Ovary (tissue), 9 donors: ENCODE measurements around the gene CHODL. TPM values are rescaled to one million over a fixed set of nuclear protein-coding genes. Genes with fewer than 3 reads are reported as not detected.

ENCODE experiments used
- DNase-seq, 5 donors: peaks; one replicate each; pipeline ENCODE4 v3.0.0-alpha.2; 2019 to 2020
- H3K27ac ChIP-seq, 2 donors: fragments of 200-600 bp; one replicate each; pipeline versions ENCODE4 v1.5.1 to v1.8.0; 2019 to 2022
- H3K27me3 ChIP-seq: fragments of 200-600 bp; one replicate; pipeline ENCODE4 v1.8.0; 2022
- H3K36me3 ChIP-seq: fragments of 200-600 bp; sonication (generic); one replicate; pipeline ENCODE4 v1.5.1; 2019
- H3K4me1 ChIP-seq: one replicate; pipeline ENCODE4 v1.8.1; 2013; ENCODE audit warnings: mild to moderate bottlenecking, moderate library complexity; ENCODE audit not compliant: insufficient read depth
- H3K4me3 ChIP-seq: fragments of 200-600 bp; sonication (generic); one replicate; pipeline ENCODE4 v1.5.1; 2017
- H3K9me3 ChIP-seq, 2 donors: fragments of 200-600 bp in 1 of 2; sonication (generic) in 1 of 2; one replicate each; pipeline versions ENCODE4 v1.5.1 to v1.8.1; 2013 to 2019; ENCODE audit warnings: mild to moderate bottlenecking in 1 of 2, moderate library complexity in 1 of 2
- EP300 ChIP-seq: sonication (generic); formaldehyde crosslinking; IDR thresholded peaks from one replicate; pipeline ENCODE4 v1.6.1; 2017; ENCODE audit warnings: antibody characterized with exemption
- POLR2A ChIP-seq: fragments of 450-650 bp; IDR thresholded peaks from one replicate; pipeline ENCODE4 v1.6.1; 2017; ENCODE audit warnings: antibody characterized with exemption, mild to moderate bottlenecking, moderate library complexity
- WGBS, 3 donors: extraction: QIAGEN DNeasy Blood & Tissue Kit in 1 of 3; methylation state at CpG; one replicate each; pipeline versions ENCODE4 v1.1.5 to v1.1.7; 2013 to 2017; 5-methylcytosine and 5-hydroxymethylcytosine counted together
- intact Hi-C, 4 donors: fragments of 100-400 bp; cut with DNase I; formaldehyde crosslinking; loops; one replicate each; pipeline versions ENCODE4 v1.11.0 to v1.15.1; 2022 to 2023
- polyA plus RNA-seq, 2 donors: library from polyadenylated mRNA; stranded (reverse); fragments of 200-250 nt in 1 of 2; fragments of 350-450 nt in 1 of 2; fragmentation: Illumina TruSeq in 1 of 2; extraction: RNeasy Lipid Tissue Mini Kit (QIAGEN cat#74804) in 1 of 2; gene quantifications; one replicate each; pipeline ENCODE4 v1.2.3, GENCODE V29; 2013 to 2014
- total RNA-seq, 7 donors: library from RNA; depleted of rRNA in 2 of 7; stranded (reverse); fragments of >200 nt in 2 of 7; fragmentation: NEBNext Ultra II Directional in 3 of 7; extraction: Animal tissue kit (Norgen Biotek cat#: 25700) in 3 of 7; gene quantifications; one replicate each; pipeline versions ENCODE4 v1.1.0 to v1.2.4, GENCODE V29; 2016 to 2023
- TF ChIP-seq, protein P1 (sequence below), 3 donors: fragments of 450-650 bp in 2 of 3; fragments of 200-600 bp in 1 of 3; IDR thresholded peaks; one replicate each; pipeline versions ENCODE4 v1.5.1 to v1.8.0; 2016 to 2022; ENCODE audit warnings: antibody characterized with exemption in 3 of 3, mild to moderate bottlenecking in 1 of 3
- donor health status: DM: no; HTN: no; CAD: no; lungs with moderate emphysema.
- donor health status: DM: no; HTN: no; CAD: no.
- donor health status: Bipolar disorder and iron deficiency.
- donor health status: DM: yes; HTN: yes; CAD: no.
- donor health status: DM: no; HTN: no; CAD: no.
- donor health status: DM: yes; HTN: yes; CAD: no.

Gene CHODL
- total and polyA plus RNA-seq, 9 donors = 0.20 to 2.6 (median 0.89) TPM

DNA sequence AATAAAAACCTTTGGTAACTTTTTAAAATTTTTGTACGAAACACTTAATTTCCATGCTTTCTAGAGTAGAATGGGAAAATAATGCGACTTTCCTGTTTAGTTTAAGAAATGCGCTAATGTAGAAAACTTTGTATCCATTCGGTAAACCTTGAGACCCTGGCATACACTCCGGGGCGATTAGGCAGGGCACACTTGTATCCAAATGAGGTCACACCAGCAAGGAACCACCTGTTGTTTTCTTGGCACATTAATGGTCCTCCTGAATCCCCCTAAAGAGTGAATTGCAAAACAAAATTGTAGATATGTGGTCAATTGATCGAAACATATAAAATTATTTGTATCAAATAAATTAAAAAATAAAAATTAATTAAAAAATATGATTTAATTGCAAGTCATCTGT lies 25.2 kb downstream of the CHODL start:
- intact Hi-C loops = no loop called here
- WGBS, 3 donors = 81 to 90% (median 87%) methylated on average over 7 of the region's 7 CpGs
- H3K27me3 ChIP-seq = no peaks in the 10 kb centered on the region
- H3K4me1 ChIP-seq = no peaks in the 10 kb centered on the region
- H3K36me3 ChIP-seq = no peaks in the 10 kb centered on the region
- TF ChIP-seq, protein P1, sequence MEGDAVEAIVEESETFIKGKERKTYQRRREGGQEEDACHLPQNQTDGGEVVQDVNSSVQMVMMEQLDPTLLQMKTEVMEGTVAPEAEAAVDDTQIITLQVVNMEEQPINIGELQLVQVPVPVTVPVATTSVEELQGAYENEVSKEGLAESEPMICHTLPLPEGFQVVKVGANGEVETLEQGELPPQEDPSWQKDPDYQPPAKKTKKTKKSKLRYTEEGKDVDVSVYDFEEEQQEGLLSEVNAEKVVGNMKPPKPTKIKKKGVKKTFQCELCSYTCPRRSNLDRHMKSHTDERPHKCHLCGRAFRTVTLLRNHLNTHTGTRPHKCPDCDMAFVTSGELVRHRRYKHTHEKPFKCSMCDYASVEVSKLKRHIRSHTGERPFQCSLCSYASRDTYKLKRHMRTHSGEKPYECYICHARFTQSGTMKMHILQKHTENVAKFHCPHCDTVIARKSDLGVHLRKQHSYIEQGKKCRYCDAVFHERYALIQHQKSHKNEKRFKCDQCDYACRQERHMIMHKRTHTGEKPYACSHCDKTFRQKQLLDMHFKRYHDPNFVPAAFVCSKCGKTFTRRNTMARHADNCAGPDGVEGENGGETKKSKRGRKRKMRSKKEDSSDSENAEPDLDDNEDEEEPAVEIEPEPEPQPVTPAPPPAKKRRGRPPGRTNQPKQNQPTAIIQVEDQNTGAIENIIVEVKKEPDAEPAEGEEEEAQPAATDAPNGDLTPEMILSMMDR (IDR thresholded peaks at IDR 0.05) = no peak
- TF ChIP-seq POLR2A = no peak
- TF ChIP-seq EP300 = no peak
- H3K9me3 ChIP-seq = no peaks in the 10 kb centered on the region
- no peak for DNase-seq
- no peak overlapping the region for H3K27ac ChIP-seq
- H3K4me3 ChIP-seq = no peak overlapping the region

DNA sequence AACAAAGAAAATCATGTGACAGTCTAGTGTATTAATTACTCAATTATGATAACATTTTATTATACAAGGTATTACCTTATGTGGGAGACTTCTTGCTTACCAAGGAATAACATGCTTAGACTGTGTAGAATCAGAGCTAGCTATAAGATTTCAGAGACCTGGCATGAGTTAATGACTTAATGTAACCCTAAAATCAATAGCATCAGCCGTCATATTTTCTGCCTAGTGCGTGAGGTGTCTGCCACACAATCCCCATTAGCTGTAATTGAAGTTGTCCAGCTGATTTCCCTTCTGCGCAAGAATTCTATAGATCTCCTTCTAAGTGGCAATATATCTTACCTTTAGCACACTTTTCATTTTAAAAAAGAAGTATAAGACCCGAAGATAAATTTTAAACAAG lies 28.8 kb downstream of the CHODL start:
- H3K9me3 ChIP-seq = no peaks in the 10 kb centered on the region
- intact Hi-C loops = no loop called here
- 86 to 91% (median 88%) methylated on average over 4 of the region's 4 CpGs for WGBS, 3 donors
- TF ChIP-seq POLR2A = no peak
- no peak for TF ChIP-seq EP300
- TF ChIP-seq, protein P1 (IDR thresholded peaks at IDR 0.05) = no peak
- no peak for DNase-seq
- H3K27me3 ChIP-seq = no peaks in the 10 kb centered on the region
- H3K4me1 ChIP-seq = no peaks in the 10 kb centered on the region
- H3K27ac ChIP-seq = no peak overlapping the region
- no peaks in the 10 kb centered on the region for H3K36me3 ChIP-seq
- no peak overlapping the region for H3K4me3 ChIP-seq

DNA sequence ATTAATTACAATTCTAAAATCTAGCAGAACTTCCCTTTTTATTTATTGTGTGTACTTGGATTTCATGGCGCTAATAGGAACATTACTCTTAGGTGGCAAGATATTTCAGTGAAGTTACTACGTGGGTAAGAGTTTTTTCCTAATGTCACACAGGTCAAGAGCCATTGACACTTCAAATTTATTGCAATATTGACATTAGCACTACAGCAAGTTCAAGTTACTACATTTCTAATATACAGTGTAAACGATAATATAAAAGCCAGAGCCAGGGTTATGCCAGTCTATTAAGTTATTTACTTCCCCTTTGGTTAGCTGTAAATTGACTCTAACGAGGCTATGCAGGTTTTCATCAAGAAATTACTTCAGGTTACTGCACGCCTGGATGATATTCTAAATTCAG lies 29.7 kb downstream of the CHODL start:
- H3K4me1 ChIP-seq = no peaks in the 10 kb centered on the region
- TF ChIP-seq POLR2A (no peak), EP300 (no peak)
- TF ChIP-seq, protein P1 (IDR thresholded peaks at IDR 0.05) = no peak
- H3K27ac ChIP-seq = no peak overlapping the region
- H3K9me3 ChIP-seq = no peaks in the 10 kb centered on the region
- no peaks in the 10 kb centered on the region for H3K27me3 ChIP-seq
- WGBS, 3 donors = 73 to 84% (median 76%) methylated on average over 5 of the region's 5 CpGs
- intact Hi-C loops = no loop called here
- no peak for DNase-seq
- H3K4me3 ChIP-seq = no peak overlapping the region
- H3K36me3 ChIP-seq = no peaks in the 10 kb centered on the region

DNA sequence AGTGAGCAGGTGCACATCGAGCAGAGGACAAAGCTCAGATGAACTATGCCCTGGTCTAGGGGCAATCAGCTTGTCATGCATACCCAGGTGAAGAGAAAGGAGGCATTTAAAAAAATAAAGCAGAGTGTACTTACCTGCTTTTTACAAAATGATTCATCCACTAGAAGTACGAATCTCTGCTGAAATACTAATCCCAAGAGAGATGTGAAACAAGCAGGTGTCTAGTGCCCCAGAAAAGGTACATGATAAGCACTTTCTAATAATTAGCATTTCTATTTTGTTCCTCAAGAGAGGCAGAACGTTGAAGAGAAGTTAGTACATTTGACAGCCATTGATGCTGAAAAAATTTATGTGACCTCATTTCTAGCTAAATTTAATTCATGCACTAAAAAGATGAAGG lies 31.1 kb downstream of the CHODL start:
- H3K27ac ChIP-seq = no peak overlapping the region
- H3K27me3 ChIP-seq = no peaks in the 10 kb centered on the region
- TF ChIP-seq, protein P1 (IDR thresholded peaks at IDR 0.05) = no peak
- no peak for TF ChIP-seq POLR2A
- no peaks in the 10 kb centered on the region for H3K4me1 ChIP-seq
- no peaks in the 10 kb centered on the region for H3K9me3 ChIP-seq
- H3K4me3 ChIP-seq = no peak overlapping the region
- 63 to 72% (median 71%) methylated on average over 3 of the region's 3 CpGs for WGBS, 3 donors
- DNase-seq = no peak
- intact Hi-C loops = no loop called here
- H3K36me3 ChIP-seq = no peaks in the 10 kb centered on the region

DNA sequence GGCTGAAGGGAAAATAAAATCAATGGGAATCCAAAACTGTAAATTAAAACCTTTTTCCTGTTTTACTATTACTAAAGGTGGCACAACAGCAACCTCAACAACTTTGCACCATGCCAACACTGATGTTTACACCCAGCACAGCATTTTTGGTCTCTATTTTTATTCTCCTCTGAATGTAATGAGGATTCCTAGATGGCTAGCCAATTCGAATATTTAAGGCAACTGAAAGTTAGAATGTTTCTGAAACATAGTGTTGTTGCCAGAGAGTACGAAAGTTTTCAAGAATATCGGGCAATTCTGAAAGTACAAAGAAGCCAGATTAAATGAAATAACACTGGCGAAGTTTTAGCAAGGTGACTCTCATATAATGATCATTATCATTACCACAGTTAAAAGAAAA lies 40.7 kb downstream of the CHODL start:
- Histone ChIP-seq H3K4me3 (no peak overlapping the region), H3K27me3 (no peaks in the 10 kb centered on the region), H3K9me3 (no peaks in the 10 kb centered on the region), H3K27ac (no peak overlapping the region), H3K36me3 (no peaks in the 10 kb centered on the region), H3K4me1 (no peaks in the 10 kb centered on the region)
- intact Hi-C loops = no loop called here
- no peak for DNase-seq
- 78 to 90% (median 85%) methylated on average over 4 of the region's 4 CpGs for WGBS, 3 donors
- TF ChIP-seq, protein P1 (IDR thresholded peaks at IDR 0.05) = no peak
- TF ChIP-seq EP300 (no peak), POLR2A (no peak)
